Trophoblast cell (in vitro differentiated cells and primary cell): ENCODE data around the gene OR5K2.

Experiments
- DNase-seq, 2 donors: peaks; one replicate each; pipeline ENCODE4 v3.0.0-alpha.2; 2016
- H2AFZ ChIP-seq: 2 replicates; pipeline ENCODE4 v1.6.1; 2013; ENCODE audit warnings: low read length, moderate library complexity, mild to moderate bottlenecking; ENCODE audit not compliant: insufficient read depth, poor library complexity
- H2AK5ac ChIP-seq: 2 replicates; pipeline ENCODE4 v1.6.1; 2013; ENCODE audit warnings: mild to moderate bottlenecking, low read length
- H2BK120ac ChIP-seq: 2 replicates; pipeline ENCODE4 v1.6.1; 2013; ENCODE audit warnings: low read length, mild to moderate bottlenecking, moderate library complexity; ENCODE audit not compliant: insufficient read depth, poor library complexity
- H2BK12ac ChIP-seq: 2 replicates; pipeline ENCODE4 v1.6.1; 2013; ENCODE audit warnings: mild to moderate bottlenecking, low read length, moderate library complexity
- H2BK5ac ChIP-seq: 2 replicates; pipeline ENCODE4 v1.6.1; 2013; ENCODE audit warnings: low read length, low read depth, moderate library complexity, mild to moderate bottlenecking; ENCODE audit not compliant: poor library complexity
- H3K14ac ChIP-seq: 2 replicates; pipeline ENCODE4 v1.6.1; 2013; ENCODE audit warnings: mild to moderate bottlenecking, low read length
- H3K18ac ChIP-seq: 2 replicates; pipeline ENCODE4 v1.6.1; 2013; ENCODE audit warnings: mild to moderate bottlenecking, low read length
- H3K23ac ChIP-seq: 2 replicates; pipeline ENCODE4 v1.6.1; 2013; ENCODE audit warnings: low read length
- H3K27ac ChIP-seq: 2 replicates; pipeline ENCODE4 v1.5.1; 2013; ENCODE audit warnings: low read depth, mild to moderate bottlenecking, inconsistent platforms, low read length, moderate library complexity
- H3K27me3 ChIP-seq: 2 replicates; pipeline ENCODE4 v1.6.1; 2013; ENCODE audit warnings: inconsistent platforms, mild to moderate bottlenecking, low read length, moderate library complexity; ENCODE audit not compliant: insufficient read depth
- H3K36me3 ChIP-seq, 2 experiments: 1 replicate in 1 of 2; 2 replicates in 1 of 2; pipeline ENCODE4 v1.6.1; 2013; ENCODE audit warnings: low read length in 2 of 2, mild to moderate bottlenecking in 2 of 2, moderate library complexity in 1 of 2; ENCODE audit not compliant: insufficient read depth in 2 of 2, control insufficient read depth in 1 of 2
- H3K4ac ChIP-seq: 2 replicates; pipeline ENCODE4 v1.6.1; 2013; ENCODE audit warnings: low read depth, mild to moderate bottlenecking, low read length, moderate library complexity
- H3K4me1 ChIP-seq, 2 experiments: 1 replicate in 1 of 2; 2 replicates in 1 of 2; pipeline ENCODE4 v1.6.1; 2013; ENCODE audit warnings: low read length in 2 of 2, mild to moderate bottlenecking in 2 of 2, moderate library complexity in 1 of 2; ENCODE audit not compliant: insufficient read depth in 2 of 2, control insufficient read depth in 1 of 2
- H3K4me2 ChIP-seq: 2 replicates; pipeline ENCODE4 v1.6.1; 2013; ENCODE audit warnings: inconsistent platforms, mild to moderate bottlenecking, low read length, moderate library complexity
- H3K4me3 ChIP-seq: 2 replicates; pipeline ENCODE4 v1.5.1; 2013; ENCODE audit warnings: mild to moderate bottlenecking, low read depth, low read length, inconsistent platforms
- H3K79me1 ChIP-seq: one replicate; pipeline ENCODE4 v1.6.1; 2013; ENCODE audit warnings: low read length
- H3K79me2 ChIP-seq: 2 replicates; pipeline ENCODE4 v1.6.1; 2013; ENCODE audit warnings: low read length, mild to moderate bottlenecking; ENCODE audit not compliant: control insufficient read depth, insufficient read depth, poor library complexity
- H3K9ac ChIP-seq: 2 replicates; pipeline ENCODE4 v1.6.1; 2013; ENCODE audit warnings: mild to moderate bottlenecking, low read length
- H3K9me3 ChIP-seq: 2 replicates; pipeline ENCODE4 v1.6.1; 2013; ENCODE audit warnings: low read depth, mild to moderate bottlenecking, control low read depth, inconsistent platforms, low read length; ENCODE audit not compliant: insufficient read depth
- H4K12ac ChIP-seq: 2 replicates; pipeline ENCODE4 v1.6.1; 2013; ENCODE audit warnings: low read depth, mild to moderate bottlenecking, low read length, moderate library complexity
- H4K8ac ChIP-seq: 2 replicates; pipeline ENCODE4 v1.6.1; 2013; ENCODE audit warnings: low read depth, mild to moderate bottlenecking, low read length, moderate library complexity
- H4K91ac ChIP-seq: one replicate; pipeline ENCODE4 v1.6.1; 2013; ENCODE audit warnings: low read depth, mild to moderate bottlenecking, low read length, moderate library complexity
- WGBS: extraction: QIAGEN DNeasy Blood & Tissue Kit; methylation state at CpG from one replicate; pipeline ENCODE4 v1.1.7; 2013; ENCODE audit warnings: missing lambda C conversion rate; ENCODE audit not compliant: insufficient read length, insufficient coverage; ENCODE audit errors: extremely low coverage; 5-methylcytosine and 5-hydroxymethylcytosine counted together

The OR5K2 gene

DNA sequence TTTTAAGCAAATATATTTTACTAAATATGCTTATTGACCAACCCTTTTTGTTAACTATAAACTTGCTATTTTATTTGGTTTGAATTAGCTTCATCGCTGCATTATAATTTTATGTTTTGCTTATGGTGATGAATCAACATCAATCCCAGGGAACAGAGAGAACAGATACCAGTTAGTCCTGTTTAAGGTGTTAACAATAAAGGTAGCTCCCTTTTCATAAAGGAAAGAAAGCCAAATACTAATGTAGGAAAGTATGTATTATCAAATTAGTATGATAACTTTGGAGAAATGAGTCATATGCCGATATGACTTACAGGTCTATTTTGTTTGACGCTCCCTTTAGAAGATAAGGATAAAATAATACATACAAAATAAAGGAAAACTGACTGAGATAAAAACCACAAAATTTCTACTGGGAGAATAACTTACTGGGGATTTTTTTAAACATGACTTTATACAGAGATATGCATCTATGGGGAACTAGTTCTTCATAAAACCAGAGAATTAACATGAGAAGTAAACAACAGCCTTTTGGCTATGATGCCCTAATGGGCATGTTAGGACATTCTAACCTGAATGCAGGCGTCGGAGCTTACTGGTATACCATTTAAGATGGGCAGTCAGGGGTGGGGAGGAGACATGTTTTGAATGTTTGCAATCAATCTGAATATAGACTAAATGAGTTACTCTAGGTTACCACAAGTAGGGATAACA, 4.5 kb downstream of the OR5K2 start:
- H3K9ac ChIP-seq: no peak overlapping the region
- no peak overlapping the region for H2BK120ac ChIP-seq
- no peaks in the 10 kb centered on the region for H3K27me3 ChIP-seq
- no peaks in the 10 kb centered on the region for H3K4me1 ChIP-seq
- no peak overlapping the region for H2AK5ac ChIP-seq
- H3K9me3 ChIP-seq: no peaks in the 10 kb centered on the region
- no peak overlapping the region for H4K12ac ChIP-seq
- H4K91ac ChIP-seq: no peak overlapping the region
- H3K4me3 ChIP-seq: no peak overlapping the region
- DNase-seq: no peak
- H2BK12ac ChIP-seq: no peak overlapping the region
- H2BK5ac ChIP-seq: no peak overlapping the region
- WGBS: no CpG with 5 or more reads among the region's 5 CpGs
- no peaks in the 10 kb centered on the region for H3K36me3 ChIP-seq
- H3K14ac ChIP-seq: no peak overlapping the region
- no peak overlapping the region for H3K4ac ChIP-seq
- no peak overlapping the region for H3K4me2 ChIP-seq
- no peak overlapping the region for H4K8ac ChIP-seq
- H2AFZ ChIP-seq: no peak overlapping the region
- no peak overlapping the region for H3K23ac ChIP-seq
- no peaks in the 10 kb centered on the region for H3K79me2 ChIP-seq
- H3K27ac ChIP-seq: no peak overlapping the region
- H3K18ac ChIP-seq: no peak overlapping the region
- H3K79me1 ChIP-seq: no peaks in the 10 kb centered on the region

DNA sequence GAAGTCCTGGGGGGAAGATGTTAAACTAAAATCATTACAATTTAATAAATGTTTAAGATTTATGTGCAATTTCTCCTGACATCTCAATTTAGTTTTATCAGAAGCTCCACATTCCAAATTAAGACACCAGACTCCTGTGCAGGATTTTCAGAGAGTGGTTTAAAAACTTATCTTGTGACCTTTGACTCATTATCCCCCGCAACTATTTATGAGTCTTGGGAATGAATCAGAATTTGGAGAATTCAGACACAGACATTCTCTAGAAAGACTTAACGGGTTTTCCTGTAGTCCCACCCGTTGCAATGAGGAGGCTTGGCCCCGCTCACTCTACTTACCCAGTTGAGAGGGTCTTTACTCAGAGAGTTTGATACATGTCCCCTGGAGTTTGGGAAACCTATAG, 7.1 kb downstream of the OR5K2 start:
- H4K91ac ChIP-seq: no peak overlapping the region
- no peaks in the 10 kb centered on the region for H3K79me1 ChIP-seq
- no peak overlapping the region for H3K27ac ChIP-seq
- no peaks in the 10 kb centered on the region for H3K9me3 ChIP-seq
- no peaks in the 10 kb centered on the region for H3K79me2 ChIP-seq
- H3K23ac ChIP-seq: no peak overlapping the region
- no CpG with 5 or more reads among the region's 4 CpGs for WGBS
- H3K36me3 ChIP-seq: no peaks in the 10 kb centered on the region
- no peak overlapping the region for H4K12ac ChIP-seq
- H3K9ac ChIP-seq: no peak overlapping the region
- no peak overlapping the region for H2BK12ac ChIP-seq
- H3K4me1 ChIP-seq: no peaks in the 10 kb centered on the region
- H4K8ac ChIP-seq: no peak overlapping the region
- H2AFZ ChIP-seq: no peak overlapping the region
- no peak overlapping the region for H3K4me2 ChIP-seq
- H2BK5ac ChIP-seq: no peak overlapping the region
- no peaks in the 10 kb centered on the region for H3K27me3 ChIP-seq
- no peak for DNase-seq
- H3K4ac ChIP-seq: no peak overlapping the region
- H2BK120ac ChIP-seq: no peak overlapping the region
- no peak overlapping the region for H2AK5ac ChIP-seq
- H3K14ac ChIP-seq: no peak overlapping the region
- no peak overlapping the region for H3K18ac ChIP-seq
- H3K4me3 ChIP-seq: no peak overlapping the region

DNA sequence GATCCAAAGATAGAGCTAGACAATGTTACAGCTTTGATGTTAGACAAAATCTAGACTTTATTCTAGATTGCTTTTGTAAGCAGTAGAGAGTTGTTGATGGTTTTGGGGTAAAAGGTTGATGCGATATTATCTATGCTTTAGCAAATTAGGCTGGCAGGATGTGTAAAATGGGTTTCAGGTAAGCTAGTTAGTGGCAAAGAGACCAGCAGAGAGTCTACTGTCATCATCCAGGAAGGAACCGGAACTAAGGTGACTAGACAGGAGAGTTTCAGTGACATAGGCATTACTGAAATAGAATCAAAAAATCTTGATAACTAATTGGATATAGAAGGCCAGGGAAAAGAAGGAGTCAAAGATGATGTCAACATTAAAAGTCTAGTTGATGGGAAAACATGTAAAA, 11.1 kb downstream of the OR5K2 start:
- DNase-seq: no peak
- Histone ChIP-seq H3K14ac (no peak overlapping the region), H2AFZ (no peak overlapping the region), H3K4me3 (no peak overlapping the region), H2BK5ac (no peak overlapping the region), H3K79me1 (no peaks in the 10 kb centered on the region), H4K91ac (no peak overlapping the region), H4K8ac (no peak overlapping the region), H3K27ac (no peak overlapping the region), H3K9me3 (no peaks in the 10 kb centered on the region), H3K23ac (no peak overlapping the region), H2AK5ac (no peak overlapping the region), H2BK120ac (no peak overlapping the region), H3K4me1 (no peaks in the 10 kb centered on the region), H3K18ac (no peak overlapping the region), H3K79me2 (no peaks in the 10 kb centered on the region), H2BK12ac (no peak overlapping the region), H3K36me3 (no peaks in the 10 kb centered on the region), H3K4ac (no peak overlapping the region), H3K27me3 (no peaks in the 10 kb centered on the region), H4K12ac (no peak overlapping the region), H3K4me2 (no peak overlapping the region), H3K9ac (no peak overlapping the region)
- WGBS: 100% methylated on average over 1 of the region's 2 CpGs

DNA sequence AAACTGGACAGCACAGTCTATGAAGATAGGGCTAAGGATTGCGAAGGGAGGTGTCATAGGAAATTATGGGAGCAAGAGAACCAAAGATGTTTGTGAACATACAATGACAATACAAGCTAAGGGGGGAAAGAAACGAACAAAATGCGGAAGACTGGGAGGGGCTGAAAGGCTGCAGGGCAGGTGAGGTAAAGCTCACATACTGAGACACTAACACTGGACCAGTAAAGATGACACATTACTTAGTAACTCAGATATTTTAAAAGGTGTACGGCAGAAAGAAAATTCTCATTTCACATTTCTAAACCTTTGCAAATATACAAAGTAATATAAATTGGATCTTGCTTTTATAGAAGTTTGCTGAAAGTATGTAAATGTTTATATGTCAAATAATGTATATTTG, 15.1 kb downstream of the OR5K2 start:
- H3K79me2 ChIP-seq: no peaks in the 10 kb centered on the region
- DNase-seq: peak; percentile 44 to 65
- H3K79me1 ChIP-seq: no peaks in the 10 kb centered on the region
- no peak overlapping the region for H3K9ac ChIP-seq
- WGBS: no CpG with 5 or more reads among the region's 4 CpGs
- H4K8ac ChIP-seq: no peak overlapping the region
- no peaks in the 10 kb centered on the region for H3K4me1 ChIP-seq
- H3K36me3 ChIP-seq: peaks cover 2 to 5% of the 10 kb centered on the region in 2 experiments
- no peak overlapping the region for H3K18ac ChIP-seq
- H3K4ac ChIP-seq: no peak overlapping the region
- H2BK120ac ChIP-seq: no peak overlapping the region
- no peak overlapping the region for H3K4me3 ChIP-seq
- no peak overlapping the region for H4K12ac ChIP-seq
- no peak overlapping the region for H3K4me2 ChIP-seq
- no peak overlapping the region for H2AK5ac ChIP-seq
- no peak overlapping the region for H4K91ac ChIP-seq
- H3K27me3 ChIP-seq: no peaks in the 10 kb centered on the region
- H2BK5ac ChIP-seq: no peak overlapping the region
- no peak overlapping the region for H3K23ac ChIP-seq
- no peak overlapping the region for H2BK12ac ChIP-seq
- no peak overlapping the region for H3K14ac ChIP-seq
- no peak overlapping the region for H3K27ac ChIP-seq
- H2AFZ ChIP-seq: no peak overlapping the region
- H3K9me3 ChIP-seq: no peaks in the 10 kb centered on the region
